ENCODE data around the gene DRC7. TPM values are rescaled to one million over a fixed set of nuclear protein-coding genes. Genes with fewer than 3 reads are reported as not detected.

The DRC7 gene
- total RNA-seq, 1 experiment from 2014 or later = 0.72 TPM

GRCh38 chr16:57757326-57757786 lies 62.8 kb downstream of the DRC7 start:
- Histone ChIP-seq H3K56ac (ENCODE audit: insufficient read length, low read depth, low read length) (no peak overlapping the region), H3K23me2 (ENCODE audit: insufficient read length, low read depth, low read length, poor library complexity, severe bottlenecking) (no peaks in the 10 kb centered on the region), H3K79me1 (ENCODE audit: insufficient read depth, low read depth, low read length, poor library complexity, severe bottlenecking) (no peaks in the 10 kb centered on the region), H2BK12ac (ENCODE audit: insufficient read length, low read depth, low read length) (no peak overlapping the region), H3T11ph (ENCODE audit: low read length) (no peak overlapping the region), H3K9me3 (ENCODE audit: control insufficient read depth, low read depth, low read length) (no peaks in the 10 kb centered on the region), H4K5ac (ENCODE audit: insufficient read length, low read depth, low read length) (no peak overlapping the region), H2AK5ac (ENCODE audit: insufficient read length, low read length) (no peak overlapping the region), H3K79me2 (ENCODE audit: insufficient read depth, low read length) (no peaks in the 10 kb centered on the region), H2BK5ac (ENCODE audit: insufficient read length, low read length) (no peak overlapping the region), H2BK20ac (ENCODE audit: low read depth, low read length, poor library complexity, severe bottlenecking) (no peak overlapping the region), H3K4me2 (ENCODE audit: insufficient read depth, insufficient read length, low read length) (no peak overlapping the region), H2BK15ac (ENCODE audit: low read depth, low read length) (no peak overlapping the region), H4K8ac (replicated peaks; ENCODE audit: insufficient read length, low read depth, low read length) (no peak overlapping the region), H3K27ac (ENCODE audit: insufficient read length, low read depth, low read length) (no peak overlapping the region), H3K4me1 (ENCODE audit: insufficient read depth, low read length) (no peaks in the 10 kb centered on the region; the same call in 1 of the 2 replicates), H3K27me3 (ENCODE audit: insufficient read depth, low read length) (no peaks in the 10 kb centered on the region), H3K4ac (ENCODE audit: low read depth, low read length) (no peak overlapping the region), H3K9ac (ENCODE audit: extremely low read depth, insufficient read length, low read length) (no peak overlapping the region), H2AFZ (ENCODE audit: low read length) (no peak overlapping the region), H4K20me1 (ENCODE audit: control insufficient read depth, insufficient read depth, insufficient read length) (peaks cover 3% of the 10 kb centered on the region), H4K91ac (ENCODE audit: insufficient read length, low read depth, low read length) (no peak overlapping the region), H3K18ac (ENCODE audit: insufficient read length, low read depth, low read length) (no peak overlapping the region), H3K14ac (ENCODE audit: insufficient read depth, low read length) (no peak overlapping the region), H2BK120ac (ENCODE audit: low read depth, low read length, poor library complexity, severe bottlenecking) (no peak overlapping the region), H3K23ac (ENCODE audit: insufficient read length, low read depth, low read length) (no peak overlapping the region)
- peaks cover 4 to 25% (median 22%) of the 10 kb centered on the region in 3 experiments; a peak in 6 of 7 replicates for H3K36me3 Mint-ChIP-seq (ENCODE audit: insufficient read depth in 1 of 3, low read depth in 3 of 3)
- H3K4me1 Mint-ChIP-seq = peaks cover 6 to 13% of the 10 kb centered on the region in 2 experiments
- H3K27ac Mint-ChIP-seq = no peak overlapping the region
- no CpG with 5 or more reads among the region's 11 CpGs for WGBS (ENCODE audit: extremely low coverage, insufficient read length, low lambda C conversion rate)
- H3K4me3 Mint-ChIP-seq = no peak overlapping the region
- no peaks in the 10 kb centered on the region for H3K27me3 Mint-ChIP-seq (ENCODE audit: low read depth)
- TF ChIP-seq CTCF (conservative IDR thresholded peaks at IDR 0.05) = peak; percentile 98
- H3K9me3 Mint-ChIP-seq = no peaks in the 10 kb centered on the region
- peak; percentile 87 for DNase-seq
